Measurements from ENCODE around the gene JMJD7. TPM values are rescaled to one million over a fixed set of nuclear protein-coding genes. Genes with fewer than 3 reads are reported as not detected.

JMJD7 gene
- total RNA-seq, 2 experiments from 2014 or later: 19.5 to 22.8 TPM

GRCh38 chr15:41836073-41836472 lies 8.2 kb downstream of the JMJD7 start:
- CTCF ChIA-PET: no interaction called here
- H3K36me3 Mint-ChIP-seq (ENCODE audit: low read depth): peaks cover 19% of the 10 kb centered on the region
- DNase-seq (no peak), ATAC-seq (no peak)
- POLR2A ChIA-PET: no interaction called here
- no peaks in the 10 kb centered on the region for H3K27me3 Mint-ChIP-seq (ENCODE audit: low read depth)
- no peak overlapping the region for H3K27ac Mint-ChIP-seq
- H3K4me3 Mint-ChIP-seq: no peak overlapping the region
- no peaks in the 10 kb centered on the region for H3K9me3 Mint-ChIP-seq (ENCODE audit: insufficient read depth)
- peaks cover 43% of the 10 kb centered on the region for H3K4me1 Mint-ChIP-seq (ENCODE audit: low read depth)

DNA sequence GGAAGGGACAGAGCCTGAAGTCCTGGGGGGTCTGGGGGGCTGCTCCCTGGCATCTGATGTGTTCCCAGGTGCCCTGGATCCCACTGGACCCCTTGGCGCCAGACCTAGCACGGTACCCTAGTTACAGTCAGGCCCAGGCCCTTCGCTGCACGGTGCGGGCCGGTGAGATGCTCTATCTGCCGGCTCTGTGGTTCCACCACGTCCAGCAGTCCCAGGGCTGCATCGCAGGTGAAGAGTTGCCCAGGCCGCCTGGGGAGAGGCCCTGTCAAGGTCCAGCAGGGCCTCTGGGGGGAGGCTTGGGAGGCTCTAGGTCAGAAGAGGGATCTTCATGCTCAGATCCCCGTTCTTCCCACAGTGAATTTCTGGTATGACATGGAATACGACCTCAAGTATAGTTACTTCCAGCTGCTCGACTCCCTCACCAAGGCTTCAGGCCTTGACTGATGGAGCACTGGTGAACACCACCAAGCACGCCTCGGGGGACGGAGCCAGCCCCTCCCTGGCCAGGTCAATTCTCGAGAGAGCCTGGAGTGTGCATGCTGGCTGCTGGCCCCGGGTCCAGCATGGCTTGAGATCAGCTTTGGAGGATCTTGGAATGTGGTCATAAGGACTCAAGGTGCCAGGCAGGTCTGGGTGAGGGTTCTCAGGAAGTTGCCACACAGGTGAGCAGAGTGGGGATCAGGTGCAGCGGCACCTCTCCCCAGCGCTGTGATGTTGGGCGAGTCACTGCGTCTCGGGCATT lies 9.0 kb downstream of the JMJD7 start:
- Mint-ChIP-seq H3K27ac (no peak overlapping the region), H3K27me3 (ENCODE audit: low read depth) (no peaks in the 10 kb centered on the region), H3K9me3 (ENCODE audit: insufficient read depth) (no peaks in the 10 kb centered on the region), H3K36me3 (ENCODE audit: low read depth) (peaks cover 16% of the 10 kb centered on the region), H3K4me1 (ENCODE audit: low read depth) (peaks cover 35% of the 10 kb centered on the region), H3K4me3 (no peak overlapping the region)
- CTCF ChIA-PET: interaction anchor here (0.6 to 1.9 kb wide), 2 partner anchors 26 to 63 kb away, joined by 3 to 5 read pairs; partner anchors contain the start of gene MAPKBP1
- DNase-seq (no peak), ATAC-seq (no peak)
- POLR2A ChIA-PET: no interaction called here

GRCh38 chr15:41838400-41838897 lies 10.6 kb downstream of the JMJD7 start, which contains the start of gene PLA2G4B:
Gene PLA2G4B, plus strand, starts transcription at chr15:41838847. Its CDS starts 67 bp downstream, at chr15:41838914.
- POLR2A ChIA-PET: no interaction called here
- DNase-seq: no peak
- ATAC-seq: no peak
- Mint-ChIP-seq H3K4me3 (no peak within 1 kb of the TSS), H3K9me3 (ENCODE audit: insufficient read depth) (no peaks in the 10 kb centered on the region), H3K27me3 (ENCODE audit: low read depth) (no peaks in the 10 kb centered on the region), H3K27ac (no peak within 1 kb of the TSS), H3K36me3 (ENCODE audit: low read depth) (peaks cover 7% of the 10 kb centered on the region), H3K4me1 (ENCODE audit: low read depth) (peaks cover 21% of the 10 kb centered on the region)
- CTCF ChIA-PET: interaction anchor here (0.9 to 1.9 kb wide), 2 partner anchors 65 to 66 kb away, joined by 3 to 5 read pairs; partner anchors contain the start of gene MAPKBP1

DNA sequence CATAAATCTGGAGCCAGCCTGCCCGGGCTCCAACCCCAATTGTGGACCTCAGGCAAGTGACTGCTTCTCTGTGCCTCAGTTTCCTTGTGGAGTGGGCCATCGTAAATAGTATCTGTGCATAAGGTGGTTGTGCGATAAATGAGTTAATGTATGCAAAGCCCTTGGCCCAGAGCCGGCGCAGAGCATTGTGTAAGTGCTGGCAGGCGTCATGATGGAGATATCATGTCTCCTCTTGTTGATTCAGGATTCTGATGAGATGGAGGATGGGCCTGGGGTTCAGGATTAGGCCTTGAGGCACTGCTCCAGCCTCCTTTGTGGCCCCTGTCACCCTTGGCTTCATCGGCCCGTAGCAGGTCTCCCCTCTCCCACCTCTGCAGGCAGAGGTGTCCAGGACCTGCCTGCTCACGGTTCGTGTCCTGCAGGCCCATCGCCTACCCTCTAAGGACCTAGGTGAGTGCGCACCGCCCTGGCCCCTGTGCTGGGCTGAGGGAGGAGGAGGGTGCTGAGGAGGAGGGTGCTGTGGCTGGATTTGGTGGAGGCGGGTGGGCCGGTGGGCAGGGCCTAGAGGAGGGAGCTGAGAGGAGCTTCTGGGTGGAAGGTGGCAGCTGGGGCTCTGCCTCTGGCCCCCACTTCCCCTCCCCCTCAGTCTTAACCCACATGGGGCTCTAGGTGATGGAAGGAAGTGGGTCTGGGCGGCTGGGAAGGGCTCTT lies 12.0 kb downstream of the JMJD7 start:
- ATAC-seq: no peak
- peaks cover 8% of the 10 kb centered on the region for H3K4me1 Mint-ChIP-seq (ENCODE audit: low read depth)
- no peak overlapping the region for H3K4me3 Mint-ChIP-seq
- POLR2A ChIA-PET: no interaction called here
- peaks cover 3% of the 10 kb centered on the region for H3K36me3 Mint-ChIP-seq (ENCODE audit: low read depth)
- no peak for DNase-seq
- no peak overlapping the region for H3K27ac Mint-ChIP-seq
- no peaks in the 10 kb centered on the region for H3K27me3 Mint-ChIP-seq (ENCODE audit: low read depth)
- CTCF ChIA-PET: no interaction called here
- no peaks in the 10 kb centered on the region for H3K9me3 Mint-ChIP-seq (ENCODE audit: insufficient read depth)

GRCh38 chr15:41840673-41841072 lies 12.8 kb downstream of the JMJD7 start:
- no peak for ATAC-seq
- DNase-seq: no peak
- H3K27me3 Mint-ChIP-seq (ENCODE audit: low read depth): no peaks in the 10 kb centered on the region
- H3K4me1 Mint-ChIP-seq (ENCODE audit: low read depth): peaks cover 3% of the 10 kb centered on the region
- H3K9me3 Mint-ChIP-seq (ENCODE audit: insufficient read depth): no peaks in the 10 kb centered on the region
- no peak overlapping the region for H3K27ac Mint-ChIP-seq
- peaks cover 3% of the 10 kb centered on the region for H3K36me3 Mint-ChIP-seq (ENCODE audit: low read depth)
- no peak overlapping the region for H3K4me3 Mint-ChIP-seq
- POLR2A ChIA-PET: no interaction called here
- CTCF ChIA-PET: no interaction called here

- Mint-ChIP-seq H3K27me3 (ENCODE audit: low read depth) (no peaks in the 10 kb centered on the region), H3K27ac (no peak overlapping the region), H3K36me3 (ENCODE audit: low read depth) (peaks cover 4% of the 10 kb centered on the region), H3K4me3 (no peak overlapping the region), H3K9me3 (ENCODE audit: insufficient read depth) (no peaks in the 10 kb centered on the region), H3K4me1 (ENCODE audit: low read depth) (no peaks in the 10 kb centered on the region)
- CTCF ChIA-PET: interaction anchor here (2.0 kb wide), 1 partner anchor 67 kb away, joined by 5 read pairs; the partner anchor contains the start of gene MAPKBP1
- DNase-seq (no peak), ATAC-seq (no peak)
- POLR2A ChIA-PET: interaction anchor here (0.6 kb wide), 1 partner anchor 91 kb away, joined by 3 read pairs; no protein-coding TSS in a partner anchor
These were observed 13.2 kb downstream of the JMJD7 start for GRCh38 chr15:41841131-41841530.

DNA sequence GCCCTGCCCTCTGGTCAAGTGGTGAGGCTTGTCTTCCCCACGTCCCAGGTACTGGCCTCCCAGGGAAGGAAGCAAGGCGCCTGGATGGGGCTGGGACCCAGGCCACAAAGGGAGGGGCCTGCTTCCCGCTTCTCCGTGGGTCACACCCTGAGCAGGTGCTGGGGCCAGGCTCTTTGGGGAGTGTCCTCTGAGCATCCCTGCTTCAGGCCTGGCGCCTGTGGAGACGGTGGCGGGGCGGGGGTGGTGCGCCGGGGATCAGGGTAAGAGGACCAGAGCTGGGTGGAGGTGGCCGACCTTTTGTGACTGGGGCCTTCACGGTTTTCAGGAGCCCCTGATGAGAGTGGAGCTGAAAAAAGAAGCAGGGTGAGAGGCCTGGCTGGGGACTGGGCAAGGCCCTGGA lies 14.3 kb downstream of the JMJD7 start:
- H3K36me3 Mint-ChIP-seq (ENCODE audit: low read depth): peaks cover 6% of the 10 kb centered on the region
- CTCF ChIA-PET: interaction anchor here (2.0 kb wide), 1 partner anchor 68 kb away, joined by 5 read pairs; the partner anchor contains the start of gene MAPKBP1
- no peaks in the 10 kb centered on the region for H3K4me1 Mint-ChIP-seq (ENCODE audit: low read depth)
- no peak overlapping the region for H3K4me3 Mint-ChIP-seq
- no peak overlapping the region for H3K27ac Mint-ChIP-seq
- H3K9me3 Mint-ChIP-seq (ENCODE audit: insufficient read depth): no peaks in the 10 kb centered on the region
- no peaks in the 10 kb centered on the region for H3K27me3 Mint-ChIP-seq (ENCODE audit: low read depth)
- DNase-seq (no peak), ATAC-seq (no peak)
- POLR2A ChIA-PET: no interaction called here

GRCh38 chr15:41843571-41843970 lies 15.7 kb downstream of the JMJD7 start:
- ATAC-seq: no peak
- DNase-seq: no peak
- Mint-ChIP-seq H3K4me1 (ENCODE audit: low read depth) (no peaks in the 10 kb centered on the region), H3K27ac (no peak overlapping the region), H3K4me3 (no peak overlapping the region), H3K36me3 (ENCODE audit: low read depth) (peaks cover 11% of the 10 kb centered on the region), H3K27me3 (ENCODE audit: low read depth) (no peaks in the 10 kb centered on the region), H3K9me3 (ENCODE audit: insufficient read depth) (no peaks in the 10 kb centered on the region)
- ChIA-PET POLR2A (no interaction called here), CTCF (interaction anchor here (1.0 to 1.3 kb wide), 2 partner anchors 32 to 61 kb away, joined by 3 read pairs; no protein-coding TSS in a partner anchor)

DNA sequence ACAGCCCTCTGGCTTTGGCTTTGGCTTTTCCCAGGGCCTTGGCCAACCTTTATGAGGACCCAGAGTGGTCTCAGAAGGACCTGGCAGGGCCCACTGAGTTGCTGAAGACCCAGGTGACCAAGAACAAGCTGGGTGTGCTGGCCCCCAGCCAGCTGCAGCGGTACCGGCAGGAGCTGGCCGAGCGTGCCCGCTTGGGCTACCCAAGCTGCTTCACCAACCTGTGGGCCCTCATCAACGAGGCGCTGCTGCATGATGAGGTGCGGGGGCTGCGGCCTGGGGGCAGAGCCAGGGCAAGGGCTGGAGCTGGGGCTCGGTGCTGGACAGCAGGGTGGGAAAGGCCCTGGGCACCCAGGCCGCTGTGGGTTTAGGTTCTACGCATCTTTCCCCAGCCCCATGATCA lies 16.9 kb downstream of the JMJD7 start:
- Mint-ChIP-seq H3K4me1 (ENCODE audit: low read depth) (no peaks in the 10 kb centered on the region), H3K27ac (no peak overlapping the region), H3K36me3 (ENCODE audit: low read depth) (peaks cover 11% of the 10 kb centered on the region), H3K27me3 (ENCODE audit: low read depth) (no peaks in the 10 kb centered on the region), H3K4me3 (no peak overlapping the region), H3K9me3 (ENCODE audit: insufficient read depth) (no peaks in the 10 kb centered on the region)
- ChIA-PET POLR2A (no interaction called here), CTCF (interaction anchor here (1.0 kb wide), 1 partner anchor 241 kb away, joined by 3 read pairs; no protein-coding TSS in a partner anchor)
- no peak for DNase-seq
- no peak for ATAC-seq

DNA sequence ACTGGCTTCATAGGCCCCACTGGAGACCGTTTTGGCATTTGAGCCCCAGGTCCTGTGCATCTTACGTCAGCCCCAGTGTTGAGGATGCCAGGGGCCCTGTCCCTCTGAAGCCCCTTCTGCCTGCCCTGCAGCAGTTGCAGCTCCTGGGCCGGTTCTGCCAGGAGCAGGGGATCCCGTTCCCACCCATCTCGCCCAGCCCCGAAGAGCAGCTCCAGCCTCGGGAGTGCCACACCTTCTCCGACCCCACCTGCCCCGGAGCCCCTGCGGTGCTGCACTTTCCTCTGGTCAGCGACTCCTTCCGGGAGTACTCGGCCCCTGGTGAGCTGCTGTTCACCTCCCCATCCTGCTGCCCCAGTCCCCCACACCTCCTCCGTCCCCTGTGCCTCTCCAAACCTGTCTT lies 19.3 kb downstream of the JMJD7 start:
- ChIA-PET CTCF (no interaction called here), POLR2A (interaction anchor here (2.1 kb wide), 1 partner anchor 16 kb away, joined by 5 read pairs; no protein-coding TSS in a partner anchor)
- Mint-ChIP-seq H3K4me3 (no peak overlapping the region), H3K36me3 (ENCODE audit: low read depth) (peaks cover 11% of the 10 kb centered on the region), H3K9me3 (ENCODE audit: insufficient read depth) (no peaks in the 10 kb centered on the region), H3K4me1 (ENCODE audit: low read depth) (no peaks in the 10 kb centered on the region), H3K27me3 (ENCODE audit: low read depth) (no peaks in the 10 kb centered on the region), H3K27ac (no peak overlapping the region)
- DNase-seq (no peak), ATAC-seq (no peak)

GRCh38 chr15:41847981-41848380 lies 20.1 kb downstream of the JMJD7 start:
- Mint-ChIP-seq H3K4me1 (ENCODE audit: low read depth) (no peaks in the 10 kb centered on the region), H3K36me3 (ENCODE audit: low read depth) (peaks cover 11% of the 10 kb centered on the region), H3K4me3 (no peak overlapping the region), H3K27me3 (ENCODE audit: low read depth) (no peaks in the 10 kb centered on the region), H3K27ac (no peak overlapping the region), H3K9me3 (ENCODE audit: insufficient read depth) (no peaks in the 10 kb centered on the region)
- DNase-seq (no peak), ATAC-seq (no peak)
- CTCF ChIA-PET: interaction anchor here (0.9 kb wide), 1 partner anchor 24 kb away, joined by 3 read pairs; no protein-coding TSS in a partner anchor
- POLR2A ChIA-PET: no interaction called here

- H3K27ac Mint-ChIP-seq: no peak overlapping the region
- ChIA-PET POLR2A (no interaction called here), CTCF (interaction anchor here (0.9 kb wide), 1 partner anchor 25 kb away, joined by 3 read pairs; no protein-coding TSS in a partner anchor)
- H3K9me3 Mint-ChIP-seq (ENCODE audit: insufficient read depth): no peaks in the 10 kb centered on the region
- no peak for DNase-seq
- no peak for ATAC-seq
- no peak overlapping the region for H3K4me3 Mint-ChIP-seq
- H3K27me3 Mint-ChIP-seq (ENCODE audit: low read depth): no peaks in the 10 kb centered on the region
- peaks cover 11% of the 10 kb centered on the region for H3K36me3 Mint-ChIP-seq (ENCODE audit: low read depth)
- no peaks in the 10 kb centered on the region for H3K4me1 Mint-ChIP-seq (ENCODE audit: low read depth)
These were observed 20.7 kb downstream of the JMJD7 start for GRCh38 chr15:41848631-41849030.

All from activated CD8-positive, alpha-beta T cell treated with anti-CD3 and anti-CD28 coated beads, Interleukin-2, amount 10 ng/mL, durations not matched to agents 7 days and 5 days (primary cell).